D721Med (cell line): ENCODE data around the gene BANF2.

Experiments
- DNase-seq: peaks from one replicate; pipeline ENCODE4 v3.0.0; 2011; ENCODE audit warnings: low spot score; ENCODE audit not compliant: insufficient read length
- FAIRE-seq: peaks from 2 replicates; lab custom pipeline; 2011; peaks lifted over from hg19 to GRCh38; lab: Jason Lieb, UNC
- TF ChIP-seq, protein P1 (sequence below): IDR thresholded peaks from 2 replicates; pipeline ENCODE4 v1.5.1; 2012; ENCODE audit warnings: mild to moderate bottlenecking, control low read depth; ENCODE audit not compliant: insufficient read depth; ENCODE audit errors: missing control alignments

Gene BANF2

DNA sequence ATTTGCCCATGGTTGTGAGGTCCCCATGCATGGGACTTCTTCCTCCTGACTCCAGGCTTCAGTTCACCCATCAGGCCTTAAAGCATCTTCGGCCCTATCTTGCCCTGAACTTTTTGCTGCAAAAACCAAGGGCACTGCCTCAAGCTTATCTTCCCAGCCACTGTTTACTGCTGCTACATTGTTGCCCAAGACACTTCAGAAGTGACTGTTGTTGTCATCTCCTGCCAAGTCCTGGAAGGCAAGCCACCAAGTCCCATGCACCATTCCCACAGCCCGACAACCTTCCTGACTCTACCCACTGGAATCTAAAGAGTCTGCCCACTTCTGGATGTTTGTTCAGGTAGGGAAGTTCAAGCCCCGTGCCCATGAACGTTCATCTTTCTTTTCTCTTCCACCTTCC lies 12.4 kb downstream of the BANF2 start:
- FAIRE-seq (no peak), DNase-seq (no peak)
- TF ChIP-seq, protein P1, sequence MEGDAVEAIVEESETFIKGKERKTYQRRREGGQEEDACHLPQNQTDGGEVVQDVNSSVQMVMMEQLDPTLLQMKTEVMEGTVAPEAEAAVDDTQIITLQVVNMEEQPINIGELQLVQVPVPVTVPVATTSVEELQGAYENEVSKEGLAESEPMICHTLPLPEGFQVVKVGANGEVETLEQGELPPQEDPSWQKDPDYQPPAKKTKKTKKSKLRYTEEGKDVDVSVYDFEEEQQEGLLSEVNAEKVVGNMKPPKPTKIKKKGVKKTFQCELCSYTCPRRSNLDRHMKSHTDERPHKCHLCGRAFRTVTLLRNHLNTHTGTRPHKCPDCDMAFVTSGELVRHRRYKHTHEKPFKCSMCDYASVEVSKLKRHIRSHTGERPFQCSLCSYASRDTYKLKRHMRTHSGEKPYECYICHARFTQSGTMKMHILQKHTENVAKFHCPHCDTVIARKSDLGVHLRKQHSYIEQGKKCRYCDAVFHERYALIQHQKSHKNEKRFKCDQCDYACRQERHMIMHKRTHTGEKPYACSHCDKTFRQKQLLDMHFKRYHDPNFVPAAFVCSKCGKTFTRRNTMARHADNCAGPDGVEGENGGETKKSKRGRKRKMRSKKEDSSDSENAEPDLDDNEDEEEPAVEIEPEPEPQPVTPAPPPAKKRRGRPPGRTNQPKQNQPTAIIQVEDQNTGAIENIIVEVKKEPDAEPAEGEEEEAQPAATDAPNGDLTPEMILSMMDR, result no peak

DNA sequence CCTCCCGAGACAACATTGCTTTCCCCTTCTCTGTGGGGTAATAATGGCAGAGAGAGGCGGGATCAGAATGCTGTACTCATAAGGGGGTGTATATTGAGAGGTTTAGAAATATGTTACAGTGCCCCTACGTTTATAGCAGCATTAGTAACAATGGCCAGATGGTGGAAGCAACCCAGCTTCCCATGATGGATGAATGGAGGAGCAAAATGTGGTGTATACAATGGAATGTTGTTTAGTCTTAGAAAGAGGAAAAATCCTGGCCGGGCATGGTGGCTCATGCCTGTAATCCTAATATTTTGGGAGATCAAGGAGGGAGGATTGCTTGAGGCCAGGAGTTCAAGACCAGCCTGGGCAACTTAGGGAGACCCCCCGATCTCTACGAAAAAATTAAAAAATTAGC lies 12.9 kb downstream of the BANF2 start:
- no peak for DNase-seq
- TF ChIP-seq, protein P1, result no peak
- no peak for FAIRE-seq

- DNase-seq (no peak), FAIRE-seq (no peak)
- TF ChIP-seq, protein P1, result no peak
Observed at GRCh38 chr20:17714597-17714996, 14.8 kb downstream of the BANF2 start.

DNA sequence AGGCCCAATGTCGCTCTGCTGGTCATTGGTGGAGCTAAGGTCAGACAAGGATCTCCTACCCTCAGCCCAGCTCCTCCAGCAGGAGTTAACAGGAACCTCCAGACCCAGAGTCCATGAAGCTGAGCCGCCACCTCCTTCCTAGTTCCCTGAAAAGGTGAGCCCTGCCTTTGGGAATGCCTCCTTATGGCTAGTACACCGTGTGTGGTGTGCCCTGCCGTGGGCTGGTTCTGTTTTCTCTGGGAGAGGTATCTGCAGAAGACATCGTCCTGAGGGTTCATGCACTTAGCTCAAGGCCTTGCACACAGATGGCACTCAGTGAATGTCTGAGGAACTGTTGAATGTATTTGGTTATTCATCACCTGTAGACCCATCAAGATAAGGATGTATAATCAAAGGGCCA lies 15.3 kb downstream of the BANF2 start:
- DNase-seq (no peak), FAIRE-seq (no peak)
- TF ChIP-seq, protein P1, result no peak

DNA sequence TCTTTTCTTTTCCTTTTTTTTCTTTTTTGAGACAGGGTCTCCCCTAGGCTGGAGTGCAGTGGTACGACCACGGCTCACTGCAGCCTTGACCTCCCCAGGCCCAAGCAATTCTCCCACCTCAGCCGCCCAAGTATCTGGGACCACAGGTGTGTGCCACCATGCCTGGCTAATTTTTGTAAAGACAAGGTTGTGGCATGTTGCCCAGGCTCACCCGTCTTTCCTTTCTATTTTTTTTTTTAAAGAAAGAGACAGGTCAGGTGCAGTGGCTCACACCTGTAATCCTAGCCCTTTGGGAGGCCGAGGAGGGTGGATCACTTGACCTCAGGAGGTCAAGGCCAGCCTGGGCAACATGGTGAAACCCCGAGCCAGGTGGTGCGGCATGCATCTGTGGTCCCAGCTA lies 16.6 kb downstream of the BANF2 start:
- no peak for DNase-seq
- FAIRE-seq, result no peak
- TF ChIP-seq, protein P1, result no peak

GRCh38 chr20:17720755-17721154 lies 21.0 kb downstream of the BANF2 start:
- FAIRE-seq (no peak), DNase-seq (no peak)
- TF ChIP-seq, protein P1, result no peak

DNA sequence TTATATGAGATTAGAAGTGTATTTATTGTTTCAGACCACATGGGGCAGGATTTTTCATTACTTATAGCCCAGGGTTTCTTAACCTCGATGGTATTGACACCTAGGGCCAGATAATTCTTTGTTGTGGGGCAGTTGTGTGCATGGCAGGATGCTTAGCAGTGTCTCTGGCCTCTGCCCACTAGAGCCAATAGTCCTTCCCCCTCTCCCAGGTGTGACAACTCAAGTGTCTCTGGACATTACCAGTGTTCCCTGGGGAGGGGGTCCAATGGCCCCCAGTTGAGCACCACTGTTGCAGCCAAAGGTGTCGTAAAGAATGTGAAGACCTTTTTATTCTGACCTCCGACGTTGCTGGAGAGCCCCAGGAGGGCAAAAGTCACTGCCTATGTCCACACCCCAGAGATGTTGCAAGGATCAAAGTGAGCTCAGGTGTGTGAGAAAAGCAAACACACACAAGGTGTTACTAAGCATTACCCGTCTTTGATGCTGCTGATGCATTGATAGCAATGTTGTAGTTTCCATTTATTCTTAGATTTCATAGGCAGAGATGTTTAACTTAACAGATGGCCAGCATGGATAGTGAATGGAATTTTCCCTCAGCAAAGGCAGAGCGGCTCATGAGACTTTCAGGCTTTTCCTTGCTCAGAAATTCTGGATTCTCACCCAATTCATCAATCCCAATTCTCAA lies 22.2 kb downstream of the BANF2 start:
- FAIRE-seq (no peak), DNase-seq (no peak)
- TF ChIP-seq, protein P1, result no peak
